A673 (cell line): ENCODE results near the gene MAGI3. TPM values are rescaled to one million over a fixed set of nuclear protein-coding genes. Genes with fewer than 3 reads are reported as not detected.
A peak's percentile ranks its signal among the peaks of the same experiment; 100 is the strongest.

ENCODE experiments used
- BruUV-seq: library from RNA; stranded (reverse); fragments of 400-500 nt; replicated peaks from 2 replicates; lab custom pipeline; 2021; lab: Mats Ljungman, UMichigan
- CTCF ChIA-PET: fragments of 300-600 bp; sonication (Branson Sonifier 250); formaldehyde crosslinking; loops from one replicate; lab custom pipeline; 2022; ENCODE audit warnings: antibody characterized with exemption; lab: Charles Lee
- POLR2A ChIA-PET: fragments of 300-600 bp; sonication (Branson Sonifier 250); formaldehyde crosslinking; loops from one replicate; lab custom pipeline; 2022; ENCODE audit warnings: antibody characterized with exemption; ENCODE audit not compliant: low non-redundant PET; lab: Charles Lee
- DNase-seq: peaks from one replicate; pipeline ENCODE4 v3.0.0-alpha.2; 2015; ENCODE audit warnings: low spot score
- H3K27ac ChIP-seq: fragments of 200-600 bp; sonication (generic); 2 replicates; pipeline ENCODE4 v1.5.1; 2016; ENCODE audit warnings: mixed run types, low read depth, mild to moderate bottlenecking, mixed read lengths, antibody characterized with exemption, low read length; ENCODE audit not compliant: poor library complexity, severe bottlenecking
- H3K27me3 ChIP-seq: fragments of 200-600 bp; sonication (generic); replicated peaks from 2 replicates; pipeline ENCODE4 v1.6.1; 2017; ENCODE audit warnings: mixed run types, low read depth, mild to moderate bottlenecking, mixed read lengths, antibody characterized with exemption, low read length; ENCODE audit not compliant: insufficient read depth, poor library complexity
- H3K36me3 ChIP-seq: fragments of 200-600 bp; sonication (generic); 2 replicates; pipeline ENCODE4 v1.6.1; 2016; ENCODE audit warnings: mixed run types, mild to moderate bottlenecking, mixed read lengths, antibody characterized with exemption, low read length; ENCODE audit not compliant: insufficient read depth, poor library complexity, severe bottlenecking
- H3K4me1 ChIP-seq: fragments of 200-600 bp; sonication (generic); 2 replicates; pipeline ENCODE4 v1.6.1; 2017; ENCODE audit warnings: mixed run types, mild to moderate bottlenecking, mixed read lengths, antibody characterized with exemption, low read length; ENCODE audit not compliant: insufficient read depth, poor library complexity, severe bottlenecking
- H3K4me3 ChIP-seq: fragments of 200-600 bp; sonication (generic); 2 replicates; pipeline ENCODE4 v1.5.1; 2016; ENCODE audit warnings: low read depth, mixed run types, mild to moderate bottlenecking, mixed read lengths, low read length; ENCODE audit not compliant: poor library complexity, severe bottlenecking
- H3K9me3 ChIP-seq: fragments of 200-600 bp; sonication (generic); 2 replicates; pipeline ENCODE4 v1.6.1; 2016; ENCODE audit warnings: mixed run types, low read depth, mild to moderate bottlenecking, mixed read lengths, antibody characterized with exemption, low read length; ENCODE audit not compliant: poor library complexity, severe bottlenecking
- CTCF ChIP-seq: fragments of 300-800, 200-600 bp; sonication (generic); conservative IDR thresholded peaks from 2 replicates; pipeline ENCODE4 v1.5.1; 2017; ENCODE audit warnings: low read depth, mild to moderate bottlenecking, antibody characterized with exemption, low read length, moderate library complexity, mixed read lengths
- EZH2 ChIP-seq: fragments of 200-600 bp; sonication (generic); IDR thresholded peaks from 2 replicates; pipeline ENCODE4 v1.6.1; 2017; ENCODE audit warnings: borderline replicate concordance, low read depth, mild to moderate bottlenecking, mixed read lengths, antibody characterized with exemption, low read length; ENCODE audit not compliant: poor library complexity, severe bottlenecking
- intact Hi-C: fragments of 100-400 bp; cut with micrococcal nuclease; formaldehyde crosslinking; loops from one replicate; pipeline ENCODE4 v1.10.0; 2022; ENCODE audit not compliant: unreplicated experiment
- total RNA-seq: library from RNA; stranded (reverse); gene quantifications from 2 replicates; pipeline ENCODE4 v1.2.3, GENCODE V29; 2021

MAGI3 gene
- total RNA-seq, 1 experiment from 2014 or later, result 5.1 TPM

- ChIA-PET POLR2A (no interaction called here), CTCF (no interaction called here)
- TF ChIP-seq EZH2 (no peak), CTCF (no peak)
- H3K9me3 ChIP-seq, result peaks cover 10% of the 10 kb centered on the region
- H3K27ac ChIP-seq, result no peak overlapping the region
- intact Hi-C loops, result no loop called here
- no TSS peak for BruUV-seq
- H3K4me1 ChIP-seq, result peaks cover 23% of the 10 kb centered on the region
- H3K4me3 ChIP-seq, result no peak overlapping the region
- H3K27me3 ChIP-seq, result no peaks in the 10 kb centered on the region
- no peaks in the 10 kb centered on the region for H3K36me3 ChIP-seq
- DNase-seq, result no peak
Measured at GRCh38 chr1:113531321-113531720, 141.0 kb downstream of the MAGI3 start.

- Histone ChIP-seq H3K4me3 (no peak overlapping the region), H3K27ac (no peak overlapping the region), H3K4me1 (peaks cover 24% of the 10 kb centered on the region), H3K27me3 (no peaks in the 10 kb centered on the region), H3K36me3 (no peaks in the 10 kb centered on the region), H3K9me3 (peaks cover 7% of the 10 kb centered on the region)
- BruUV-seq, result no TSS peak
- DNase-seq, result no peak
- POLR2A ChIA-PET, result no interaction called here
- CTCF ChIA-PET, result no interaction called here
- intact Hi-C loops, result no loop called here
- TF ChIP-seq EZH2, result no peak
- TF ChIP-seq CTCF, result no peak
Measured at GRCh38 chr1:113533061-113533460, 142.7 kb downstream of the MAGI3 start.

GRCh38 chr1:113534130-113534817 lies 144.0 kb downstream of the MAGI3 start:
- ChIA-PET POLR2A (no interaction called here), CTCF (no interaction called here)
- H3K36me3 ChIP-seq, result no peaks in the 10 kb centered on the region
- peaks cover 24% of the 10 kb centered on the region for H3K4me1 ChIP-seq
- TF ChIP-seq CTCF, result no peak
- no peak for TF ChIP-seq EZH2
- intact Hi-C loops, result no loop called here
- BruUV-seq, result no TSS peak
- no peak overlapping the region for H3K4me3 ChIP-seq
- no peak overlapping the region for H3K27ac ChIP-seq
- H3K27me3 ChIP-seq, result no peaks in the 10 kb centered on the region
- no peaks in the 10 kb centered on the region for H3K9me3 ChIP-seq
- peak; percentile 51 for DNase-seq
